Inflammatory macrophage treated with lipopolysaccharide for 1 hour (primary cell): ENCODE results near the gene CHSY1.
A peak's percentile ranks its signal among the peaks of the same experiment; 100 is the strongest.
"Not testable (repeated sequence)": the region's sequence is repeated elsewhere in the genome, so short reads cannot be mapped to it uniquely, and the experiment has no call there.

ENCODE experiments used
- DNase-seq, 2 donors: peaks; one replicate each; pipeline ENCODE4 v3.0.0-alpha.2; 2020 to 2022

Gene CHSY1

GRCh38 chr15:101244036-101244781 is 7.6 kb downstream of the CHSY1 start:
- no peak for DNase-seq

GRCh38 chr15:101243420-101243819 is 8.4 kb downstream of the CHSY1 start:
- no peak for DNase-seq

GRCh38 chr15:101242999-101243336 is 8.9 kb downstream of the CHSY1 start:
- DNase-seq: no peak

GRCh38 chr15:101242160-101242998 is 9.5 kb downstream of the CHSY1 start:
- peak; percentile 68 to 69 for DNase-seq

GRCh38 chr15:101240358-101240757 is 11.5 kb downstream of the CHSY1 start:
- DNase-seq: no peak

- DNase-seq: peak; percentile 25 to 31
Observed at GRCh38 chr15:101239724-101240136, 12.1 kb downstream of the CHSY1 start.

- peak; percentile 26 to 48 for DNase-seq
Observed at GRCh38 chr15:101237251-101237650, 14.6 kb downstream of the CHSY1 start.

GRCh38 chr15:101233651-101234280 is 18.1 kb downstream of the CHSY1 start:
- DNase-seq: no peak

GRCh38 chr15:101232677-101233076 is 19.2 kb downstream of the CHSY1 start:
- DNase-seq: no peak

GRCh38 chr15:101228313-101228712 is 23.5 kb downstream of the CHSY1 start:
- no peak for DNase-seq

GRCh38 chr15:101225658-101226057 is 26.2 kb downstream of the CHSY1 start:
- no peak for DNase-seq

GRCh38 chr15:101221902-101222301 is 29.9 kb downstream of the CHSY1 start:
- no peak for DNase-seq

GRCh38 chr15:101220060-101220459 is 31.8 kb downstream of the CHSY1 start:
- DNase-seq: no peak

GRCh38 chr15:101219441-101219840 is 32.4 kb downstream of the CHSY1 start:
- DNase-seq: no peak

GRCh38 chr15:101217446-101217845 is 34.4 kb downstream of the CHSY1 start:
- no peak for DNase-seq

- DNase-seq: no peak
Observed at GRCh38 chr15:101216100-101216499, 35.7 kb downstream of the CHSY1 start.

- no peak for DNase-seq
Observed at GRCh38 chr15:101215681-101216080, 36.2 kb downstream of the CHSY1 start.

GRCh38 chr15:101214435-101215097 is 37.3 kb downstream of the CHSY1 start:
- DNase-seq: not testable (repeated sequence)

GRCh38 chr15:101213570-101213969 is 38.3 kb downstream of the CHSY1 start:
- no peak for DNase-seq

- peak; percentile 18 to 31 for DNase-seq
Observed at GRCh38 chr15:101213147-101213546, 38.7 kb downstream of the CHSY1 start.

GRCh38 chr15:101211897-101212296 is 40.0 kb downstream of the CHSY1 start:
- no peak for DNase-seq

- peak in 1 of 2 donors; percentile 40 for DNase-seq
Observed at GRCh38 chr15:101210466-101210865, 41.4 kb downstream of the CHSY1 start.

- no peak for DNase-seq
Observed at GRCh38 chr15:101210058-101210457, 41.8 kb downstream of the CHSY1 start.
